Heart right ventricle (tissue), 16 donors: ENCODE data around the gene TMEM247. TPM values are rescaled to one million over a fixed set of nuclear protein-coding genes. Genes with fewer than 3 reads are reported as not detected.

Source experiments
- ATAC-seq, 8 donors: fragments of 200-7000 bp; cut with Tn5 transposase; one replicate each; pipeline ENCODE4 v1.9.1; 2020; ENCODE audit warnings: mild to moderate bottlenecking in 8 of 8, moderate library complexity in 8 of 8, moderate number of reproducible peaks in 1 of 8
- DNase-seq, 2 donors: peaks; one replicate each; pipeline ENCODE4 v3.0.0-alpha.2; 2020
- H3K27ac ChIP-seq, 10 donors: fragments of 200-600 bp; sonication (generic) in 2 of 10; one replicate each; pipeline versions ENCODE4 v1.5.0 to v1.8.0; 2020 to 2022; ENCODE audit warnings: mild to moderate bottlenecking in 3 of 10
- H3K27me3 ChIP-seq, 7 donors: fragments of 200-600 bp; one replicate each; pipeline ENCODE4 v1.8.0; 2021 to 2022; ENCODE audit warnings: mild to moderate bottlenecking in 2 of 7
- H3K36me3 ChIP-seq, 9 donors: fragments of 200-600 bp; sonication (generic) in 1 of 9; one replicate each; pipeline versions ENCODE4 v1.5.0 to v1.8.0; 2020 to 2022; ENCODE audit warnings: mild to moderate bottlenecking in 2 of 9
- H3K4me1 ChIP-seq, 9 donors: fragments of 200-600 bp; sonication (generic) in 1 of 9; one replicate each; pipeline versions ENCODE4 v1.5.0 to v1.8.0; 2020 to 2022; ENCODE audit warnings: mild to moderate bottlenecking in 4 of 9
- H3K4me3 ChIP-seq, 10 donors: fragments of 200-600 bp; sonication (generic) in 2 of 10; one replicate each; pipeline versions ENCODE4 v1.5.0 to v1.8.0; 2020 to 2022; ENCODE audit warnings: mild to moderate bottlenecking in 7 of 10, moderate library complexity in 2 of 10
- H3K9me3 ChIP-seq, 11 donors: fragments of 200-600 bp in 10 of 11; sonication (generic) in 2 of 11; one replicate each; pipeline versions ENCODE4 v1.5.0 to v1.8.0; 2013 to 2022; ENCODE audit warnings: mild to moderate bottlenecking in 2 of 11, control low read depth in 1 of 11, moderate library complexity in 1 of 11
- WGBS, 2 donors: extraction: QIAGEN DNeasy Blood & Tissue Kit; methylation state at CpG; one replicate each; pipeline ENCODE4 v1.1.7; 2013; ENCODE audit warnings: inconsistent platforms in 1 of 2; 5-methylcytosine and 5-hydroxymethylcytosine counted together
- intact Hi-C, 10 donors: fragments of 100-400 bp; cut with DNase I; formaldehyde crosslinking; loops; one replicate each; pipeline versions ENCODE4 v1.11.1 to v1.14.2; 2022
- polyA plus RNA-seq, 2 donors: library from polyadenylated mRNA; stranded (reverse); fragments of 200-250 nt; gene quantifications; one replicate each; pipeline ENCODE4 v1.2.3, GENCODE V29; 2013
- total RNA-seq, 10 donors: library from RNA; stranded (reverse); fragmentation: NEBNext Ultra II Directional in 3 of 10; extraction: Animal tissue kit (Norgen Biotek cat#: 25700) in 3 of 10; gene quantifications; one replicate each; pipeline versions ENCODE4 v1.2.1 to v1.2.4, GENCODE V29; 2021 to 2023
- TF ChIP-seq, protein P1 (sequence below), 9 donors: fragments of 200-600 bp; sonication (generic) in 2 of 9; IDR thresholded peaks; one replicate each; pipeline versions ENCODE4 v1.5.0 to v1.8.0; 2021 to 2022; ENCODE audit warnings: antibody characterized with exemption in 9 of 9, mild to moderate bottlenecking in 5 of 9, moderate library complexity in 1 of 9
- donor health status: Arrhythmogenic right ventricular cardiomyopathy.
- donor health status: ischemic (EF 13 %, LVEDD 7.1; RV severe dilation, severe dysfunction).
- donor health status: healthy with polysubstance abuse.
- donor health status: DM: no; HTN: yes; CAD: no.
- donor health status: DM: no; HTN: no; CAD: no.
- donor health status: ischemic (EF 25% LVEDD 6.9; RV normal size, moderate dysfunction).
- donor health status: ischemic (EF 25% LVEDD 5.7; RV mildly dilated, moderate dysfunction).
- donor health status: healthy.
- donor health status: DM: yes; HTN: yes; CAD: no.
- donor health status: Ischemic cardiomyopathy.
- donor health status: ischemic (EF 35%, LVEDD 5.7; RV mildly dilated, moderate dysfunction).
- donor health status: nonischemic (EF 11% LVEDD 7.7; RV severe dilation, severe dysfunction).
- donor health status: DM: yes; HTN: yes; CAD: no.
- donor health status: PGD.
- donor health status: ischemic (EF 29% LVEDD 5.4; RV normal size, mild dysfunction).
- donor health status: nonischemic (EF 23%, LVEDD 6.1; RV moderate dilation, normal function).

Gene TMEM247
- total and polyA plus RNA-seq, 12 donors: not detected

DNA sequence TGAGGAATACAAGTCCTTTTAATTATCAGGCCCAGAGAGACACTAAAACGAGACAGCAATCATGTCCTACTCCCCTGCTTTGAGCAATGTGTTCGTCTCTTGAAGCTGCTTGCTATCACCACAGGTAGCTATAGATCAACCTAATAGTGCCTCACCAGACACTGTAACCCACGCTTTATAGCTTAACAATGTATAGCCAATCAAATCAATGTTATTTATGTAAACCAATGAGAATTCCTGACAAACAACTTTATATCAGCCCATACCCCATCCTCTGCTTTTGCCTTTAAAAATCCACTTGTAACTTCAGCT lies 26.1 kb downstream of the TMEM247 start:
- Histone ChIP-seq H3K27me3 (no peaks in the 10 kb centered on the region), H3K9me3 (no peaks in the 10 kb centered on the region), H3K36me3 (no peaks in the 10 kb centered on the region), H3K27ac (no peak overlapping the region), H3K4me1 (peaks cover 0 to 15% (median 3%) of the 10 kb centered on the region in 9 donors), H3K4me3 (no peak overlapping the region)
- ATAC-seq: no peak
- intact Hi-C loops: no loop called here
- no peak for DNase-seq
- 94 to 97% methylated on average over 3 of the region's 3 CpGs for WGBS, 2 donors
- TF ChIP-seq, protein P1, sequence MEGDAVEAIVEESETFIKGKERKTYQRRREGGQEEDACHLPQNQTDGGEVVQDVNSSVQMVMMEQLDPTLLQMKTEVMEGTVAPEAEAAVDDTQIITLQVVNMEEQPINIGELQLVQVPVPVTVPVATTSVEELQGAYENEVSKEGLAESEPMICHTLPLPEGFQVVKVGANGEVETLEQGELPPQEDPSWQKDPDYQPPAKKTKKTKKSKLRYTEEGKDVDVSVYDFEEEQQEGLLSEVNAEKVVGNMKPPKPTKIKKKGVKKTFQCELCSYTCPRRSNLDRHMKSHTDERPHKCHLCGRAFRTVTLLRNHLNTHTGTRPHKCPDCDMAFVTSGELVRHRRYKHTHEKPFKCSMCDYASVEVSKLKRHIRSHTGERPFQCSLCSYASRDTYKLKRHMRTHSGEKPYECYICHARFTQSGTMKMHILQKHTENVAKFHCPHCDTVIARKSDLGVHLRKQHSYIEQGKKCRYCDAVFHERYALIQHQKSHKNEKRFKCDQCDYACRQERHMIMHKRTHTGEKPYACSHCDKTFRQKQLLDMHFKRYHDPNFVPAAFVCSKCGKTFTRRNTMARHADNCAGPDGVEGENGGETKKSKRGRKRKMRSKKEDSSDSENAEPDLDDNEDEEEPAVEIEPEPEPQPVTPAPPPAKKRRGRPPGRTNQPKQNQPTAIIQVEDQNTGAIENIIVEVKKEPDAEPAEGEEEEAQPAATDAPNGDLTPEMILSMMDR (IDR thresholded peaks at IDR 0.05): no peak

DNA sequence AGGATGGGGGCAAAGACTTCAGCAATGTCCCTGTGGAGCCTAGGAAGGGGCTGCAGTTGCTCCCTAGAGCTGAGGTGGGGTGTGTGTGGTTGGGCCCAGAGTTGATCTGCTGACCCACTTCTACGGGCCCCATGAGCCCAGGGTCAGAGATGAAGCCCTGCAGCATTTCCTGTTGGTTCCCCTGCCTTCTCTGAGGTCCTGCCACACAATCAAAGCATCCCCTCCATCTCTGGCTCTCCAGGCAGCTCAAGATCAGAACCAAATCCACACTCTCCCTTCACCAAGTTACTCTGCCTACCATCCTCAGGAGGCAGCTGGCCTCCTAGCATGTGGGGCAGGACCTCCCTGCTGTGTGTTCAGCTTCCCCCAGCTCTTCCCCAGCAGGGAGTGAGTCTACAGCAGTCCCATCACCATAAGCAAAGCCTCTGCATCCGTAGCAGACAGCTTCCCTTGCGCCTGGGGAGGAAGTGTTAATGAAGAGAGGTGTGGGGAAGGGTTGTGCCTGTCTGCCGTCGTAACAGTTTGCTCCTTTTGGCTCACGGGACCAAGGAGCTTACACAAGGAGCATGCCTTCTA lies 26.9 kb downstream of the TMEM247 start:
- Histone ChIP-seq H3K4me1 (peaks cover 0 to 10% (median 0%) of the 10 kb centered on the region in 9 donors), H3K9me3 (no peaks in the 10 kb centered on the region), H3K27me3 (no peaks in the 10 kb centered on the region), H3K27ac (no peak overlapping the region), H3K36me3 (no peaks in the 10 kb centered on the region), H3K4me3 (no peak overlapping the region)
- ATAC-seq (no peak), DNase-seq (no peak)
- 64 to 66% methylated on average over 6 of the region's 6 CpGs for WGBS, 2 donors
- intact Hi-C loops: no loop called here
- TF ChIP-seq, protein P1 (IDR thresholded peaks at IDR 0.05): no peak

DNA sequence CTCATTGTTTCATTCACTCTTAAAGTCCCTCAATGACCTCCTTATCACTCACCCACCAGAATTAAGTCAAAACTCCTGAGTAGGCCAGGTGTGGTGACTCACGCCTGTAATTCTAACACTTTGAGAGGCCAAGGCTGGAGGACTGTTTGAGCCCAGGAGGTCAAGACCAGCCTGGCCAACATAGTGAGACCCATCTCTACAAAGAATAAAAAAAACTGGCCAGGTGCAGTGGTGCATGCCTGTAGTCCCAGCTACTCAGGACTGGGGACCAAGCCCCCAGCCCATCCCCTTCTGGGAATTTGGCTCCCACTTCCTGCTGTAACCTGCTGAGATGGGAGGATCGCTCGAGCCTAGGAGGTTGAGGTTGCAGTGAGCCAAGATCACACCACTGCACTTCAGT lies 28.9 kb downstream of the TMEM247 start:
- intact Hi-C loops: no loop called here
- TF ChIP-seq, protein P1 (IDR thresholded peaks at IDR 0.05): no peak
- no peak for ATAC-seq

DNA sequence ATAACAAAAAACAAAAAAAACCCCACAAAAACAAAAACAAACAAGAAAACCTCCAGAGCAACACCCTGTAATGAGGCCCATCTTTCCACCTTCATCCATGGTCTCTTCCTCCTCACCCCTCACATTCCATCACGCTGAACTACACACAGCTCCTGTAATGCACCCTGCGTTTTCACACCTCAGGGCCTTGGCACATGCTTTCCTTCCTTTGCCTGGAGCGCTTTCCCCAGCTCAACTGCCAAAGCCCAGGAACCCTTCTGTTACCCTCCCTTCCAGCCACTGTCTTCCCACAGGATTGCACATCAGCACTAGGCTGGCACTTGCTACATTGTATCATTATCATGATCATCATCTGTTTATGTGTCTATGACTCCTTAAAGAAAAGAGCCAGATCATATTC lies 29.4 kb downstream of the TMEM247 start:
- 92 to 96% methylated on average over 3 of the region's 3 CpGs for WGBS, 2 donors

More for the DNA sequence above, 28.9 kb downstream of the TMEM247 start:
- no peaks in the 10 kb centered on the region for H3K27me3 ChIP-seq
- H3K36me3 ChIP-seq: no peaks in the 10 kb centered on the region
- H3K4me3 ChIP-seq: no peak overlapping the region
- no peaks in the 10 kb centered on the region for H3K9me3 ChIP-seq
- H3K4me1 ChIP-seq: peaks cover 0 to 8% (median 0%) of the 10 kb centered on the region in 9 donors
- WGBS, 2 donors: 92 to 94% methylated on average over 3 of the region's 3 CpGs
- DNase-seq: no peak
- no peak overlapping the region for H3K27ac ChIP-seq

More for the DNA sequence above, 29.4 kb downstream of the TMEM247 start:
- Histone ChIP-seq H3K27ac (no peak overlapping the region), H3K27me3 (no peaks in the 10 kb centered on the region), H3K36me3 (no peaks in the 10 kb centered on the region), H3K4me3 (no peak overlapping the region), H3K9me3 (no peaks in the 10 kb centered on the region), H3K4me1 (peaks cover 0 to 4% (median 0%) of the 10 kb centered on the region in 9 donors)
- ATAC-seq: no peak
- TF ChIP-seq, protein P1 (IDR thresholded peaks at IDR 0.05): no peak
- DNase-seq: no peak
- intact Hi-C loops: no loop called here
